ENCODE data around the gene TENM4. TPM values are rescaled to one million over a fixed set of nuclear protein-coding genes. Genes with fewer than 3 reads are reported as not detected.

TENM4 gene
- total RNA-seq, 2 donors from 2014 or later = 68.2 to 130 TPM

DNA sequence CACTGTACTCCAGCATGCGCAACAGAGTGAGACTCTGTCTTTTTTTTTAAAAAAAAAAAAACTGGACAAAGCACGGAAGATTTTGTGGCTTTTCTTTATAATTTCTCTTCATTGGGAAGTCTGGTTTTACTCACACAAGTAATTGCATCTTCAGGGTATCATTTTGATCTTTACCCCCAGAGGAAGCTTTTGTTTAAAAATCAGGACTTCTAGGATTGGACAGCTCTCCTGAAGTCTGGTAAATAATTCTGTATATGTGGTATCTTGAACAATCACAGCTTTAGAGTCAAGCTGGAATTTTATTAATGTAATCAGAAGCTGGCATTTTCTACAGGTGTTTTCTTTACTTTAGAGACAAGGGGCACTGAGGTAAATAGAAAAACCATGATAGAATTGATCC lies 658.1 kb downstream of the TENM4 start:
- Mint-ChIP-seq H3K27me3 (ENCODE audit: insufficient read depth) (no peaks in the 10 kb centered on the region), H3K4me3 (no peak overlapping the region)

DNA sequence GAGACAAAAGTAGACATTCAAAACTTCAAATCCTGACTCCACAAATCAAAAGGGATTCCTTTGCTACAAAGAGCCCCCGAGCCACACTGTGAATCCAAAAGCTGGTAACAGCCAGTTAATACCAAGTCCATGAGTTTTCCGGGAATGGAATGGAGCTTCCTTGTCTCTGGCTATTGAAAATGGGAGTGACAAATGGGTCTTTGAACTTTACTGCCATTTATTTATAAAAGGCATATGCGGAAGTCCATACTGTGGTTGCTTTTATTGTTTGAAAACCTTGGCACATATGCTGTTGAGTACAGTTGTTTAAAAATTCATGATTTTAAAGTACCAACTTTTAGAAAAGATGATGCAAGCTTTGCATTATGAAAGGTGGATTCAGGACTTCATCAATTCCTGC lies 659.9 kb downstream of the TENM4 start:
- H3K27ac ChIP-seq (ENCODE audit: low read depth, low read length) = no peak overlapping the region
- no peak overlapping the region for H3K9ac ChIP-seq (ENCODE audit: extremely low read depth, low read length, poor library complexity, severe bottlenecking)
- peaks cover 14% of the 10 kb centered on the region for H3K4me1 ChIP-seq (ENCODE audit: control insufficient read depth, insufficient read depth, low read length)
- H3K36me3 ChIP-seq (ENCODE audit: control insufficient read depth, insufficient read depth, low read length) = no peaks in the 10 kb centered on the region
- H3K9me3 ChIP-seq (ENCODE audit: control insufficient read depth, low read length) = no peaks in the 10 kb centered on the region
- Mint-ChIP-seq H3K4me1 (peaks cover 30% of the 10 kb centered on the region), H3K4me3 (no peak overlapping the region), H3K9me3 (no peaks in the 10 kb centered on the region), H3K36me3 (ENCODE audit: low read depth) (peaks cover 29% of the 10 kb centered on the region), H3K27ac (no peak overlapping the region), H3K27me3 (ENCODE audit: insufficient read depth) (no peaks in the 10 kb centered on the region)
- H3K27me3 ChIP-seq (ENCODE audit: control insufficient read depth, insufficient read depth, low read length, poor library complexity, severe bottlenecking) = no peaks in the 10 kb centered on the region
- no peak overlapping the region for H3K4me3 ChIP-seq (ENCODE audit: low read length)
- DNase-seq = no peak
- TF ChIP-seq, protein P1, sequence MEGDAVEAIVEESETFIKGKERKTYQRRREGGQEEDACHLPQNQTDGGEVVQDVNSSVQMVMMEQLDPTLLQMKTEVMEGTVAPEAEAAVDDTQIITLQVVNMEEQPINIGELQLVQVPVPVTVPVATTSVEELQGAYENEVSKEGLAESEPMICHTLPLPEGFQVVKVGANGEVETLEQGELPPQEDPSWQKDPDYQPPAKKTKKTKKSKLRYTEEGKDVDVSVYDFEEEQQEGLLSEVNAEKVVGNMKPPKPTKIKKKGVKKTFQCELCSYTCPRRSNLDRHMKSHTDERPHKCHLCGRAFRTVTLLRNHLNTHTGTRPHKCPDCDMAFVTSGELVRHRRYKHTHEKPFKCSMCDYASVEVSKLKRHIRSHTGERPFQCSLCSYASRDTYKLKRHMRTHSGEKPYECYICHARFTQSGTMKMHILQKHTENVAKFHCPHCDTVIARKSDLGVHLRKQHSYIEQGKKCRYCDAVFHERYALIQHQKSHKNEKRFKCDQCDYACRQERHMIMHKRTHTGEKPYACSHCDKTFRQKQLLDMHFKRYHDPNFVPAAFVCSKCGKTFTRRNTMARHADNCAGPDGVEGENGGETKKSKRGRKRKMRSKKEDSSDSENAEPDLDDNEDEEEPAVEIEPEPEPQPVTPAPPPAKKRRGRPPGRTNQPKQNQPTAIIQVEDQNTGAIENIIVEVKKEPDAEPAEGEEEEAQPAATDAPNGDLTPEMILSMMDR (conservative IDR thresholded peaks at IDR 0.05) = no peak
- 93 to 94% methylated on average over 3 of the region's 3 CpGs for WGBS, 2 experiments (ENCODE audit: insufficient coverage in 1 of 2, insufficient read length in 1 of 2)

More for the DNA sequence above, 658.1 kb downstream of the TENM4 start:
- Mint-ChIP-seq H3K36me3 (ENCODE audit: low read depth) (peaks cover 34% of the 10 kb centered on the region), H3K9me3 (no peaks in the 10 kb centered on the region), H3K4me1 (peaks cover 47% of the 10 kb centered on the region), H3K27ac (no peak overlapping the region)
- TF ChIP-seq, protein P1 (conservative IDR thresholded peaks at IDR 0.05) = no peak
- Histone ChIP-seq H3K4me1 (ENCODE audit: control insufficient read depth, insufficient read depth, low read length) (peaks cover 27% of the 10 kb centered on the region), H3K36me3 (ENCODE audit: control insufficient read depth, insufficient read depth, low read length) (no peaks in the 10 kb centered on the region), H3K4me3 (ENCODE audit: low read length) (no peak overlapping the region), H3K9me3 (ENCODE audit: control insufficient read depth, low read length) (no peaks in the 10 kb centered on the region), H3K27ac (ENCODE audit: low read depth, low read length) (no peak overlapping the region), H3K9ac (ENCODE audit: extremely low read depth, low read length, poor library complexity, severe bottlenecking) (no peak overlapping the region), H3K27me3 (ENCODE audit: control insufficient read depth, insufficient read depth, low read length, poor library complexity, severe bottlenecking) (no peaks in the 10 kb centered on the region)
- no peak for DNase-seq
- WGBS, 2 experiments (ENCODE audit: insufficient coverage in 1 of 2, insufficient read length in 1 of 2) = 100% methylated on average over 2 of the region's 2 CpGs; no CpG with 5 or more reads in 1 of the 2 experiments

DNA sequence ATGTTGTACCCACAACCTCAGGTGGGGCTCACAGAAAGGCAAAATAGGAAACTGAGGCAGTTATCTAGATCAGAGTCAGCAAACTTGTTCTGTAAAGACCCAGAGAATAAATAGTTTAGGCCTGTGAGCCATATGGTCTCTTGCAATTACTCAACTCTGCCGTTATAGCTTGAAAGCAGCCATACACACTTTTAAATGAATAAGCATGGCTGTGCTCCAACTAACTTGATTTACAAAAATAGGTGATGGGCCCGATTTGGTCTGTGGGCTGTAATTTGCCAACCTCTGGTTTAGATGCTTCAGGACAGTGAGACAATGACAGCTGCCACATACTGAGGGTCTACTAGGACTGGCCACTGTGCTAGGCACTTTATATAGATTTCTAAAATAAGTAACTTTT lies 667.3 kb downstream of the TENM4 start:
- H3K4me1 ChIP-seq (ENCODE audit: control insufficient read depth, insufficient read depth, low read length) = no peaks in the 10 kb centered on the region
- no peaks in the 10 kb centered on the region for H3K9me3 ChIP-seq (ENCODE audit: control insufficient read depth, low read length)
- no peak overlapping the region for H3K4me3 ChIP-seq (ENCODE audit: low read length)
- no peaks in the 10 kb centered on the region for H3K27me3 ChIP-seq (ENCODE audit: control insufficient read depth, insufficient read depth, low read length, poor library complexity, severe bottlenecking)
- no peak for DNase-seq
- Mint-ChIP-seq H3K36me3 (ENCODE audit: low read depth) (peaks cover 28% of the 10 kb centered on the region), H3K4me3 (no peak overlapping the region), H3K4me1 (no peaks in the 10 kb centered on the region), H3K27me3 (ENCODE audit: insufficient read depth) (no peaks in the 10 kb centered on the region), H3K27ac (no peak overlapping the region), H3K9me3 (no peaks in the 10 kb centered on the region)
- no peak overlapping the region for H3K9ac ChIP-seq (ENCODE audit: extremely low read depth, low read length, poor library complexity, severe bottlenecking)
- H3K27ac ChIP-seq (ENCODE audit: low read depth, low read length) = no peak overlapping the region
- 81 to 90% methylated on average over 2 of the region's 2 CpGs for WGBS, 2 experiments (ENCODE audit: insufficient coverage in 1 of 2, insufficient read length in 1 of 2)
- TF ChIP-seq, protein P1 (conservative IDR thresholded peaks at IDR 0.05) = no peak
- H3K36me3 ChIP-seq (ENCODE audit: control insufficient read depth, insufficient read depth, low read length) = peaks cover 4% of the 10 kb centered on the region

Data from endodermal cell (in vitro differentiated cells).